Stimulated activated memory B cell treated with anti-CD40 and anti-IgM and Interleukin-4, amounts not matched to agents 10 μg/mL and 1 μg/mL and 100 μg/mL, for 72 hours (primary cell): Measurements from ENCODE around the gene MRPS15.
A peak's percentile ranks its signal among the peaks of the same experiment; 100 is the strongest.
"Not testable (repeated sequence)": the region's sequence is repeated elsewhere in the genome, so short reads cannot be mapped to it uniquely, and the experiment has no call there.

Experiments used
- ATAC-seq: fragments of 150-1000 bp; cut with Tn5 transposase; 2 replicates; pipeline ENCODE4 v1.10.0; 2021
- H3K27ac Mint-ChIP-seq: one replicate; pipeline ENCODE4 v1.8.0; 2022; ENCODE audit warnings: mild to moderate bottlenecking, mixed read lengths
- H3K27me3 Mint-ChIP-seq: one replicate; pipeline ENCODE4 v1.8.0; 2022; ENCODE audit warnings: mixed read lengths
- H3K36me3 Mint-ChIP-seq: one replicate; pipeline ENCODE4 v1.8.0; 2022; ENCODE audit warnings: mixed read lengths
- H3K4me1 Mint-ChIP-seq: one replicate; pipeline ENCODE4 v1.8.0; 2022; ENCODE audit warnings: mixed read lengths
- H3K4me3 Mint-ChIP-seq: one replicate; pipeline ENCODE4 v1.8.0; 2022; ENCODE audit warnings: mild to moderate bottlenecking, moderate library complexity, mixed read lengths
- H3K9me3 Mint-ChIP-seq: one replicate; pipeline ENCODE4 v1.8.0; 2022; ENCODE audit warnings: mixed read lengths

The MRPS15 gene

DNA sequence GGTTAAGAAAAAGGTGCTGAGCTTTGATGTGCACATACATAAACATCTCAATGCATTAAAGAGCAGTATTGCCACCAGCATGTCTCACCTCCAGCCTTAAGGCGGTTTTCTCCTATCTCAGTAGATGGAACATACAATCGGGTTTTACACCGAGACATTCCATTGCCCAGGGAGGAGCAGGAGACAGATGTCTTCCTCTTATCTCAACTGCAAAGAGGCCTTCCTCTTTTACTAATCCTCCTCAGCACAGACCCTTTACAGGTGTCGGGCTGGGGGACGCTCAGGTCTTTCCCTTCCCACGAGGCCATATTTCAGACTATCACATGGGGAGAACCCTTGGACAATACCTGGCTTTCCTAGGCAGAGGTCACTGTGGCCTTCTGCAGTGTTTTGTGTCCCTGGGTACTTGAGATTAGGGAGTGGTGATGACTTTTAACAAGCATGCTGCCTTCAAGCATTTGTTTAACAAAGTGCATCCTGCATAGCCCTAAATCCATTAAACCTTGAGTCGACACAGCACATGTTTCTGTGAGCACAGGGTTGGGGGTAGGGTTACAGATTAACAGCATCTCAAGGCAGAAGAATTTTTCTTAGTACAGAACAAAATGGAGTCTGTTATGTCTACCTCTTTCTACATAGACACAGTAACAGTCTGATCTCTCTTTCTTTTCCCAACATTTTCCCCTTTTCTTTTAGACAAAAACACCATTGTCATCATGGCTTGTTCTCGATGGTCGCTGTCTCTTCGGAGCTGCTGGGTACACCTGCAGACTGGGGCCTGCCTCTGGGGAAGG is 25.3 kb upstream of the MRPS15 start:
- not testable (repeated sequence) for H3K4me3 Mint-ChIP-seq, H3K27ac Mint-ChIP-seq, ATAC-seq, H3K36me3 Mint-ChIP-seq, H3K9me3 Mint-ChIP-seq, H3K27me3 Mint-ChIP-seq
- peaks cover 23% of the 10 kb centered on the region for H3K4me1 Mint-ChIP-seq

DNA sequence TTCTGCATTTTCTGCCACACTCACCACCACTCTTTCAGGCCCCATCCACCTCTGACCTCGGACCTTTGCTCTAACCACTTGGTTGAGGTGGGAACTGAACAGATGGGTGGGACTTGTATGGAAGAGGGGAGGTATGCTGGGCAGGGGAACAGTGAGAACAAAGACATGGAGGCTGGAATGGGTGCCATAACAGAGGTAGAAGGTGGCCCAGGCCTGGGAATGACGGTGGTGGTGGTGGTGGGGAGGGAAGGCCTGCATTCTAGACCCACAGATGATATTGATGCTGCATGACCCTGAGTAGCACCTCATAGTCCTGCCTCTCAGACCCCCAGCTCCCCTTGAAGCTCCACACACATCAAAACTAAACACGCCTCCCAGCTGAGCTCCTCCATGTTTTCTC is 23.7 kb upstream of the MRPS15 start:
- Mint-ChIP-seq H3K4me1 (peaks cover 23% of the 10 kb centered on the region), H3K27me3 (no peaks in the 10 kb centered on the region), H3K9me3 (no peaks in the 10 kb centered on the region), H3K4me3 (no peak overlapping the region), H3K27ac (no peak overlapping the region), H3K36me3 (no peaks in the 10 kb centered on the region)
- no peak for ATAC-seq

DNA sequence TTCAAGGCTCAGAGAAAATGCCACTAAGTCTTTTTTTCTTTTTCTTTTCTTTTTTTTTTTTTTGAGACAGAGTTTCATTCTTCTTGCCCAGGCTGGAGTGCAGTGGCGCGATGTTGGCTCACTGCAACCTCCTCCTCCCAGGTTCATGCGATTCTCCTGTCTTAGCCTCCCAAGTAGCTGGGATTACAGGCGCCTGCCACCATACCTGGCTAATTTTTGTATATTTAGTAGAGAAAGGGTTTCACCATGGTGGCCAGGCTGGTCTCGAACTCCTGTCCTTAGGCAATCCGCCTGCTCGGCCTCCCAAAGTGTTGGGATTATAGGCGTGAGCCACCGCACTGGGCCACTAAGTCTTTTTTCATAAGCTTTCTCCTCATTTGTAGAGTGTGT is 23.1 kb upstream of the MRPS15 start:
- H3K27ac Mint-ChIP-seq = peak overlapping the region; percentile 79
- H3K4me1 Mint-ChIP-seq = peaks cover 24% of the 10 kb centered on the region
- not testable (repeated sequence) for ATAC-seq

DNA sequence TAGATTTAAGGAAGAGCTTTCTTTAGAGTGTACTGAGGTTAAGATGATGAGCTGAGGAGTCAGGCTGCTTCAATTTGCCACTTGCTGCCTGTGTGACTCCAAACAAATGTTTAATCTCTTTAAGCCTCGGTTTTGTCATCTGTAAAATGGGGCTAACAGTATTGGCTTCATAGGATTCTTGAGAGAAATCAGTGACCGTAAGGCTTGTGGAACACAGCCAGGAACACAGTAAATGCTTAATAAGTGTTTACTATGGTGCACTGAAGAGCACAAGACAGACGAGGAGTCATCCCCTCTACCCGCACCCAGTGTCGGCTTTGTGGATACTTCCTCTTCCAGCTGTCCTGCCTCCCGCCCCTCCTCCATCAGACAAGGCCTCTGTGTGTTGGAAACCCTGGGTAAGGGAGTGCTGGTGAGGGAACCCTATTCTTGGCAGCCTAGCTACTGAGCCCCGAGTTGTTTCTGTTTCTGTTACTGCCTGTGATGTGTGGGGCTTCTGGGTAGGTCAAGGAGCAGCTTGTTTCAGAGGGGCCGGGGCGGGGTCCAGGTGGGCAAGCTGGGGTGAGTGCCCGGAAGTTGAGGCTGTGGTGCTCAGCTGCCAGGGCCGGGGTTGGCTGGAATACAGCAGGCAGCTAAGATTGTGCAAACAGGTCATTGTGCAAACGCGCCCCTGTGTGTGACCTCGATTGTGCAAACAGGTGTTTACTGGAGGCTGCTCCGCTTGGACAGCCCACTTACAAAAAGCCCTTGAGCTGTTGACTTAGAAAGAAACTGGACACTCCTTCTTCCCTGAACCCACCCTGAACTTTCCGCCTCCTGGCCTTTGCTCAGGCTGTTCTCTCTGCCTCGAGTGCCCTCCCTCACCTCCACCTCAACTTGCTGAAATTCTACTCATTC is 22.5 kb upstream of the MRPS15 start:
- Mint-ChIP-seq H3K27me3 (peaks cover 8% of the 10 kb centered on the region), H3K27ac (peak overlapping the region; percentile 79), H3K4me3 (peak overlapping the region; percentile 18), H3K9me3 (no peaks in the 10 kb centered on the region), H3K36me3 (no peaks in the 10 kb centered on the region), H3K4me1 (peaks cover 30% of the 10 kb centered on the region)
- ATAC-seq = peak; percentile 72

More for the DNA sequence above, 23.1 kb upstream of the MRPS15 start:
- H3K9me3 Mint-ChIP-seq, H3K36me3 Mint-ChIP-seq, H3K4me3 Mint-ChIP-seq, H3K27me3 Mint-ChIP-seq: not testable (repeated sequence)

DNA sequence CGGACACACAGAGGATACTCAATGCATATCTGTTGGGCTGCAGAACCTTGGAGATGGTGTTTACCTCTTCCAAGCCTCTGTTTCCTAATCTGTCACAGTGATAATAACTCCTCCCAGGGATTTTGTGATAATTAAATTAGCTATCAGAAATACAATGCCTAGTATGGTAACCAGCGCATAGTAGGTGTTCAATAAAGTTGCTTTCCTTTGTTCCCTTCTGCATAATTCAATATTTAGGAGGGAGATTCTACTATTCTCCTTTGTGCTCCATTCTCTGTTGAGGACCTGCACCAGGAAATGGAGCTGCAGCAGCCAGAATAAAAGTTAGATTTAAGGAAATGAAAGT is 21.9 kb upstream of the MRPS15 start:
- H3K36me3 Mint-ChIP-seq = no peaks in the 10 kb centered on the region
- no peak overlapping the region for H3K4me3 Mint-ChIP-seq
- no peaks in the 10 kb centered on the region for H3K9me3 Mint-ChIP-seq
- H3K4me1 Mint-ChIP-seq = peaks cover 31% of the 10 kb centered on the region
- H3K27me3 Mint-ChIP-seq = peaks cover 12% of the 10 kb centered on the region
- peak overlapping the region; percentile 79 for H3K27ac Mint-ChIP-seq
- no peak for ATAC-seq

DNA sequence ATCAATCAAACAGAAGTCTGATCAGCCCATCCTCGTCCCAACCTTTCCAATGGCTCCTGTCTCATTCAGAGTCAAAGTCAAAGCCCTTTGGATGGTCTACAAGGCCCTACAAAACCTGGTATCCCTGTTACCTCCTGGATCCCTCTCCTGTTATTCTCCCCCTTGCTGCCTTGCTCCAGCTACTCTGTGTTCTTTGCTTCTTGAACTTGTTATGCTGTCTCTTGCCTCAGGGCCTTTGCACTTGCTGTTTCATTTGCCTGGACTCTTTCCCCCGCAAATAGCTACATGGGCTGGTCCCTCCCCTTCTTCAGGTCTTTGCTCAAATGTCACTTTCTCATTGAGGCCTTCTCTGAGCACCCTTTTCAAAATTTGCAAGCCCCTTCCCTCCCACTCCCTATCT is 19.9 kb upstream of the MRPS15 start:
- no peak overlapping the region for H3K27ac Mint-ChIP-seq

DNA sequence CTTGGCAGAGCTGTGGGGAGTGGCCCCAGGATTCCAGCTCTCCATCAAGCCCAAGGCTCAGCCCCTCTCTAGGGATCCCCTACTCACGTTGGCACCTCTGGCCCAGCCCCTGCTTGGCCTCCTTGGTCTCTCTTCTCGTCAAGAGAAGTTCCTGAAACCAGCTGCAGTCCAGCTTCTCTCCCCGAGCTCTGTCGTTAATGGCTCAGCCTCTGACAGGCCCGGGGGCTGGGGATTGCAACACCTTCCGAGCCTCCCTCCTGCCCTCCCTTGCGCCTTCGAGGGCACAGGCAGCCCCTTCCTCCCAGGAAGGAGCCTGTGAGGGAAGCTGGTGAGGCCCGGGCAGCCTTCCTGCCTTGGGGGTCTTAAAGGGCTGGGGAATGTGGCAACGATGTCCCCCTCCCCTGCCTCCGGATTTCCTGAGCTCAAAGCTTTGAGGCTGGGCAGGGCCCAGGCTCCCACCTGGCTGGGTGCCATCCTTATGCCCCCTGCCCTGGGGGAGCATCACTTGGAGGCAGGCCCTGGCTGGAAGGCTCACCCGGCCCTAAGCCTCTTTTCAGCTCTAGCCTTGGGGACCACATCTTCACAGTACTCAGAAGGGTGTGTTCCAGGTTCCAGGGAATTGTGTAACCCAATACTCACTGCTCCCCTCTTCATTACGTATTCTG is 18.7 kb upstream of the MRPS15 start, which contains the start of gene CSF3R:
Gene CSF3R (minus strand): TSS at position 190 of the 665 bp plus-strand sequence. CDS start 3,417 bp downstream, outside the sequence.
- no peak for ATAC-seq

More for the DNA sequence above, 19.9 kb upstream of the MRPS15 start:
- ATAC-seq = no peak
- Mint-ChIP-seq H3K4me3 (no peak overlapping the region), H3K27me3 (peaks cover 12% of the 10 kb centered on the region), H3K36me3 (no peaks in the 10 kb centered on the region), H3K9me3 (no peaks in the 10 kb centered on the region), H3K4me1 (peaks cover 31% of the 10 kb centered on the region)

DNA sequence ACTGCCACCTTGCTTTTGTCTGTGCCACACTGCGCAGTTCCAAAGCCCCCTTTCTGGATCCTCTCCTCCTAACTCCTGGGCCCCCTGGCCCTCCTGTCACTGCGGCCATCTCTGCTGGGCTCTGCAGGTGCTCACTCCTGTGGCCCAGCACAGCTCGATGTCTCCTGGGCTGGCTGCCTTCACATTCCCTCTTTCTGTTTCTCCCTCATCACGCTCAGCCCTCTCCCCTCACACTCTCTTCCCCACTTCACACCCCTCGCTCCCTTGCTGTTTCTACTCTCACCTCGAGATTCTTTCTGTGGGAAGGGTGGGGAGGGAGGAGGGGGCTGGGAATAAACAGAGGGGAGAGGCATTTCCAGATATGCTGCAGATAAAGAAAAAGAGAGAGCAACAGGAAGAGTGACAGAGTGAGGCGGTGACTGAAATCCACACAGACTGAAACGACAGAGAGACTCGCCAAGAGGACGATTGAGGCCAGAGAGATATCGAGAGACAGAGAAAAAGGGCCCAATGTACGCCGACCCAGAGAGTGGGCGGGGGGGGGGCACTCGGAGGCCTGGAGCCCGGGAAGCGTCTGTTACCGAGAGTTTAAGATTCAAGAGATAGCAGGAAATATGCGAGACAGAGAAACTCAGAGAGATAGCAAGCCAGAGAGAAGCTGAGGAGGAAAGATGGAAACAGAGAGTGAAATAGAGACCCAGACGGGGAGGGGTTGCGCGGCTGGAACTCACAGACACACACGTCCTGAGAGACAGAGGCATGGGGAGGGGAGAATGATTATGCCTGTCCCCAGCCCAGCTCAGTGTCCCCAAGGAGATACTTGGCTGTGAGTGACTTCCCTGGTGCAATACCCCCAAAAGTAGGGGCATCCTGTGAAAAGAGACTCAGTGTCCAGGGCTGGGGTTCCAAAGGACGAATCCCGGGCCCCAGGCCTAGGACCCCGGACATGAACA is 17.9 kb upstream of the MRPS15 start:
- H3K4me1 Mint-ChIP-seq = peaks cover 24% of the 10 kb centered on the region
- H3K9me3 Mint-ChIP-seq = no peaks in the 10 kb centered on the region
- H3K36me3 Mint-ChIP-seq = no peaks in the 10 kb centered on the region
- H3K27ac Mint-ChIP-seq = no peak overlapping the region
- H3K27me3 Mint-ChIP-seq = peaks cover 12% of the 10 kb centered on the region
- peak; percentile 38 for ATAC-seq
- no peak overlapping the region for H3K4me3 Mint-ChIP-seq

More for the DNA sequence above, 18.7 kb upstream of the MRPS15 start, which contains the start of gene CSF3R:
- H3K4me1 Mint-ChIP-seq = peaks cover 31% of the 10 kb centered on the region
- no peak within 1 kb of the TSS for H3K27ac Mint-ChIP-seq
- peaks cover 12% of the 10 kb centered on the region for H3K27me3 Mint-ChIP-seq
- H3K4me3 Mint-ChIP-seq = no peak within 1 kb of the TSS
- H3K36me3 Mint-ChIP-seq = no peaks in the 10 kb centered on the region
- no peaks in the 10 kb centered on the region for H3K9me3 Mint-ChIP-seq

DNA sequence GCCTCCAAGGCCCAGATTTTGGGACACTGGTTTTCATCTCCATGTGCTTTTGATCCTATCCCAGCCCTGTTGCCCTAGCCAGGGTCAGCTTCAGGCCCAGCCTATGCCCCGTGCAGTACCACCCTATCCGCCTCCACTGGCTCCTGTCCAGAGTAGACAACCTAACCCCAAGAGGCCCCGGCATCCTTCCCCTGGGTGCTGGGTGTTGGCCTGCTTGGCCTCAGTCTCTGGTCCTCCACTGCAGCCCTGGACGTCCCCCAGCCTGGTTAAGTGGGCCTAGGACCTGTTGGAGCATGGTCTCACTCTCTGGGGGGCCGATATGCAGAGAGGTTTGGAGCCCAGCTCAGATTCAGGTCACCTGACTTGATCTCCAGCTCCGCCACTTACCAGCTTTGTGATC is 16.9 kb upstream of the MRPS15 start:
- no peak for ATAC-seq
- Mint-ChIP-seq H3K36me3 (no peaks in the 10 kb centered on the region), H3K4me1 (peaks cover 14% of the 10 kb centered on the region), H3K9me3 (no peaks in the 10 kb centered on the region), H3K27ac (no peak overlapping the region), H3K4me3 (no peak overlapping the region), H3K27me3 (peaks cover 12% of the 10 kb centered on the region)

DNA sequence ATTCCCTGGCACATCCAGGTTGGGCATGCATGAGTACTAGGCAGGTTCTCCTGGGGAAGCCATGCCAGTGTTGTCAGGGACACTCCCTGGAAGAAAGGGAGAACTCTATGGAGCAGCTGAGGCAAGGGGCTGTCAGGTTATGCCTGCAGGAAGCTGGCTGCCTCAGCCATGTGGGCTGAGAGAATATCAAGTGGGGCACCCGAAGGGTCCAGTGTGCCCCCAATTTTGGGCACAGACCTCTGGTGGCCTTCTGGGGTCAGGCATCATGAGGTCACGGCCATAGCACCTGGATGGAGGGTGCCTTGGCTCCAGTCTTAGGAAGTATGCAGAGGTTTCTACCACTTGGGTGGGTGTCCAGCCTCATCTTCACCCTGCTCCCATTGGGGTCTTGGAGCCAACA is 16.0 kb upstream of the MRPS15 start:
- peaks cover 8% of the 10 kb centered on the region for H3K4me1 Mint-ChIP-seq
- H3K27ac Mint-ChIP-seq = no peak overlapping the region
- H3K36me3 Mint-ChIP-seq = no peaks in the 10 kb centered on the region
- H3K4me3 Mint-ChIP-seq = no peak overlapping the region
- no peak for ATAC-seq
- H3K9me3 Mint-ChIP-seq = no peaks in the 10 kb centered on the region
- H3K27me3 Mint-ChIP-seq = peaks cover 12% of the 10 kb centered on the region

DNA sequence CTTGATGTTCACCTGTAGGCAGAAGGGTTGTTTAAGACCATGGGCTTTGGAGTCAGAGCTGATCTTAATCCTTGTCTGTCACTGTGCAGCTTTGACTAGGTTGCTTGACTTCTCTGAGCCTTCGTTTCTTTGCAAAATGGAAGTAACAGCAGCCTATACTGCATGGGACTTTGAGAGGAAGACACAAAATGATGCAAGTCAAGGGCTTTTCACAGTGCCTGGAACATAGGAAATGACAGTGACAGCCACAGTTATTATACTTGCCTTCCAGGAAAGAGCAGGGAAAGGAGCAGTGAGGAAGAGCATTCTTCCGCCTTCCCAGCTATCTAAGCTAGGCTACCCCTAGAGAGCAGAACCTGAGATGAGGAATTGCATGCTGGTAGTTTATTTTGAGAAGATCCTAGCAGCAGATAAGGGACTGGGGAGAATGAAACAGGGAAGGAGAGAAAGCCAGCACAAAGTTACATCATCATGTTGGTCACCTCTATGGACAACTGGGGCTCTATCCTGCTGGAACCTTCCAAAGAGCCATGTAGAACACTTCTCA is 15.4 kb upstream of the MRPS15 start:
- Mint-ChIP-seq H3K4me1 (peaks cover 8% of the 10 kb centered on the region), H3K36me3 (no peaks in the 10 kb centered on the region)

DNA sequence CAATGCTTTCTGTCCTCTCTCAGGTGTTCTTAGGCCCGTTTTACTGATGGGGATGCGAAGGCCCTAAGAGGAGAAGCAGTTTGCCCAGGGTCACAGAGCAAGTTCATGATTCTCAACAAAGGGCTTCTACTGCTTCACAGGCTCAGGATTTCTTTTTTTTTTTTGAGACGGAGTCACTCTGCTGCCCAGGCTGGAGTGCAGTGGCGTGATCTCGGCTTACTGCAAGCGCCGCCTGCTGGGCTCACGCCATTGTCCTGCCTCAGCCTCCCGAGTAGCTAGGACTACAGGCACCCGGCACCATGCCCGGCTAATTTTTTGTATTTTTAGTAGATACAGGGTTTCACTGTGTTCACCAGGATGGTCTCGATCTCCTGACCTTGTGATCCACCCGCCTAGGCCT is 13.4 kb upstream of the MRPS15 start:
- H3K4me3 Mint-ChIP-seq = not testable (repeated sequence)
- H3K27me3 Mint-ChIP-seq = peaks cover 12% of the 10 kb centered on the region

More for the DNA sequence above, 15.4 kb upstream of the MRPS15 start:
- Mint-ChIP-seq H3K4me3 (no peak overlapping the region), H3K27ac (no peak overlapping the region), H3K27me3 (peaks cover 12% of the 10 kb centered on the region), H3K9me3 (no peaks in the 10 kb centered on the region)
- no peak for ATAC-seq

DNA sequence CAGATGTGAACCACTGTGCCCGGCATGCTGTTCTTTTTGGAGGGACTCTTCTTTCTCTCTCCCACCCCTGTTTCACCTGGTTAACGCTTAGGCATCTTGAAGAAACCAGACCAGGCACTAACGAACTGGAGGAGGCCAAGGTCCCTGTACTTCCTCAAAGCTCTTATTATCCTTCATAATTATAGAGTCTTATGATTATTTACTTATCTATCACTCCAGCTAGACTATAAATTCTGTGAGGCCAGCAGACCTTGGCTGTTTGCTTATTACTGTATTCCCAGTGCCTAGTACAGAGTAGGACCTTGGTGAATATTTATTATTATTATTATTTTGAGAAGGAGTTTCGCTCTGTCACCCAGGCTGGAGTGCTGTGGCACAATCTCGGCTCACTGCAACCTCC is 12.8 kb upstream of the MRPS15 start:
- Mint-ChIP-seq H3K4me1 (peaks cover 3% of the 10 kb centered on the region), H3K36me3 (no peaks in the 10 kb centered on the region), H3K9me3 (no peaks in the 10 kb centered on the region), H3K27me3 (peaks cover 7% of the 10 kb centered on the region), H3K4me3 (no peak overlapping the region), H3K27ac (no peak overlapping the region)
- no peak for ATAC-seq

More for the DNA sequence above, 13.4 kb upstream of the MRPS15 start:
- H3K27ac Mint-ChIP-seq, H3K36me3 Mint-ChIP-seq, H3K4me1 Mint-ChIP-seq, H3K9me3 Mint-ChIP-seq, ATAC-seq: not testable (repeated sequence)

DNA sequence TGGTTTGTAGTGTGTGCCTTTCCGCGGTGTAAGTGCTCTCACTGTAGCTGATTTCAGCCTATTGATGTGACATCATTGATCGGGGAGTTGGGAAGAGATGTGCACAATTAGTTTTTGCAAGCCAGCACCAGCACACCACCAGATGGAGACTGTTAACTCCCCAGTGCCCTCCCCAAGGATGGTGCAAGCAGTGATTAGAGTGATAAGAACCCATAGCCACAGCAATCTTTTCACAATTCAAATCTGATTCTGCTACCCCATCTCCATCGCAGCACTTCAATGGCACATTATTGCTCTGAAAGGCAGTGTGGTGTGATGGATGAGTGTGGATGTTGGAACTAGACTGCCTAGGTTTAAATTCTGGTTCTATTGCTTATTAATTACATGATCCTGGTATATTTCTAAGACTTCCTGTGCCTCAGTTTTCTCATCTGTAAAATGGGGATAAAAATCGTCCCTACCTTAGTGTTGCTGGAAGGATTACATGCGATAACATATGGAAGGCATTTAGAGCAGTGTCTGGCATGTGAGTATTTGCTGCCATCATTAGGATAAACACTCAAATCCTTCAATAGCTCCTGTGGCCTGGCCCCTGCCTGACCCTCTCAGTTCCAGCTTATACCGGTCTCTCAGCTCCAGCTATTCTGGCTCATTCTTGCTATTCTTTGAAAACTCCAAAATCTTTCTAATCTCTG is 11.9 kb upstream of the MRPS15 start:
- Mint-ChIP-seq H3K36me3 (no peaks in the 10 kb centered on the region), H3K4me3 (no peak overlapping the region)
- no peak for ATAC-seq

More for the DNA sequence above, 11.9 kb upstream of the MRPS15 start:
- no peaks in the 10 kb centered on the region for H3K4me1 Mint-ChIP-seq
- no peak overlapping the region for H3K27ac Mint-ChIP-seq
- H3K9me3 Mint-ChIP-seq = no peaks in the 10 kb centered on the region
- H3K27me3 Mint-ChIP-seq = no peaks in the 10 kb centered on the region
